PC-9 (cell line): ENCODE results near the gene SEC14L1.

Source experiments
- CTCF ChIP-seq: fragments of 200-600 bp; sonication (generic); conservative IDR thresholded peaks from 2 replicates; pipeline ENCODE4 v1.6.1; 2017; ENCODE audit warnings: mixed run types, antibody characterized with exemption, mild to moderate bottlenecking, moderate library complexity
- EZH2 ChIP-seq: fragments of 200-600 bp; sonication (generic); IDR thresholded peaks from 2 replicates; pipeline ENCODE4 v1.8.0; 2017; ENCODE audit warnings: antibody characterized with exemption, low read depth

GRCh38 chr17:77118251-77118928 is 22.4 kb upstream of the SEC14L1 start:
- TF ChIP-seq EZH2 (no peak), CTCF (no peak)
